ENCODE results near the gene ALDH1A3.

The ALDH1A3 gene

DNA sequence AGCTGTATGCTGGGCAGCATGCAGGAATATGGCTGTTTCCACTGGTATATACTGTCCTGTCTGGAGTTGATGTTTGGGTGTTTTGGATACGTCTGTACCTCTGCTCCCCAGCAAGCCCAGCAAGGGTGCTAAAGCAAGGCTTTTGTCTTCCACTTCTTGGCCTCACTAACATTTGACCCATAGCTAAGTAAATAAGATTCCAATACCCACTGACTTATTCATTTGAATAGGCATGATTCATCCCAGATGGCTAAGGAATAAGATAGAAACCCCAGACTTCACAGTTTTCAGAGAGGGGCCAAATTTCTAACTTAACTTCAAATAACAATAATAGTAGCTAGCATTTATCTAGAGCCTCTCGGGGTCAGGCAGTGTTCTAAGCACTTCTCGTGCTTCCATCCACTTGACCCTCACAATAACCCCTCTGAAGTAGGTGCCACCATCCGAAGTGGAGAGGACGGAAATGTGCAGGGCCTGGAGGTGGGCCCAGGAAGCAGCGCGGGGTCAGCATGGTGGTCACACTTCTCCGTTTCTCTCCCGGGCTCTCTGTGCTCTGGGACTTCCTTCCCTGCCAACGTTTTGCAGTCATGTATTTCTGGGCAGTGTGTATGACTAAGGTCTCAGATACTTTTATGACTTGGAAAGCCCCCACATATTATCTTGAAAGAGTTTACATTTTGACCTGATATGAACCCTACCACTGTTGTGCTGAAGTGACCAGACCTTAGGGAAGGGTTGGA, 78.9 kb downstream of the ALDH1A3 start:
- DNase-seq = no peak

DNA sequence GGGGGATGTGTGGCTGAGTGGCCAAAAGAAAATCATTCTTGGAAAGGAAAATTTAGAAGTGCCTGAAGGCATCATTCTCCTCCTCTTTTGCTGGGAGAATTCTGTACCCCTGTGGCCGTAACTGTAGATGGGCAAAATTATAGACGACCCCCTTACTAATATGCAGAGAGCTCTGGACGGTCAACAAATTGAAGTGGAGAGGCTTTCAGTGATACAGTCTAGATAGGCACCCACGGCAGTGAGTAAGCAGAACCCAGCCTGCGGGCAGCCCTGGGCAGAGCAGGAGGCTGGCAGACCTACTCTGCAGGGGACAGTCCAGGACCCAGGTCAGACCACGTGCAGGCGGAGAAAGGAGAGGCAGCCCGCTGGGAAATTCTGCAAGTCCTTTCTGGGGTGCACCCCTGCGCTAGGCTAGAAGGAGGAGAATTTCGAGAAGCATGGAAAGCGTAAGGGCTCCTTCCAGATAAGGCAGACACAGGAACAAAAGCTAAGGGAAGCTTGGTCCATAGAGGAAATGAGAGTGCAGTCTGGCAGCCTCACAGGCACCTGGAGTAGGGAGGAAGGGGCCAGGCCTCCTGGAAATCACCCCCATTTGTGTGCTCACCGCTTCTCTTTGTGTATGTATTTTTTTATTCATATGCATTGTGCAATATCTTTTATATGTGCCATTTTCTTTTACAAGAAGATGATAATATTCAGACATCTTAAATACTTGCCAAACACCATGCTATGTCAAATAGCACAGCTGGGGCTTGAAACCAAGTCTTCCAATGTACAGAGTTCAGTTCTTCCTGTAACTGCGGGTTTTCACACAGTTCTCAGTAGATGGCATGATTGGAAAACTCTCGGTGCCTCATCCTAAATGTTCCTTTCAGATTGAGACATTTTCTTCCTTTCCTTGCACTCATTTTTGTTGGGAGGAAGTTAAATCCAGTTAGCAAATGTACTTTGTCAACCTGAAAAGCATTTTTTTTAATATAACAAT, 79.7 kb downstream of the ALDH1A3 start:
- DNase-seq = no peak

All from NCI-H1436 (cell line).